HepG2 (cell line): ENCODE data around the gene MTHFD1L. TPM values are rescaled to one million over a fixed set of nuclear protein-coding genes. Genes with fewer than 3 reads are reported as not detected.
A peak's percentile ranks its signal among the peaks of the same experiment; 100 is the strongest.

Source experiments
- CERS6 ChIP-seq: sonication (generic); formaldehyde crosslinking; IDR thresholded peaks from 2 replicates; pipeline ENCODE4 v1.5.0; 2020; ENCODE audit warnings: missing genetic modification reagents
- FOXC1 ChIP-seq: sonication (generic); formaldehyde crosslinking; IDR thresholded peaks from 2 replicates; pipeline ENCODE4 v1.8.0; 2022; ENCODE audit warnings: mild to moderate bottlenecking, missing genetic modification reagents, borderline replicate concordance
- FOXJ3 ChIP-seq: sonication (generic); formaldehyde crosslinking; IDR thresholded peaks from 2 replicates; pipeline ENCODE4 v1.4.0; 2020; ENCODE audit warnings: missing genetic modification reagents, mild to moderate bottlenecking, borderline replicate concordance
- FOXP4 ChIP-seq: sonication (generic); formaldehyde crosslinking; IDR thresholded peaks from 2 replicates; pipeline ENCODE4 v1.4.0; 2020; ENCODE audit warnings: missing genetic modification reagents
- HNF4A ChIP-seq: sonication (generic); formaldehyde crosslinking; IDR thresholded peaks from 2 replicates; pipeline ENCODE4 v1.4.0; 2020; ENCODE audit warnings: missing genetic modification reagents
- HNRNPH1 ChIP-seq: fragments of 200-400 bp; formaldehyde crosslinking; optimal IDR thresholded peaks from 2 replicates; pipeline ENCODE3; 2017; ENCODE audit warnings: mild to moderate bottlenecking, low read depth, low read length
- NCOA2 ChIP-seq: sonication (generic); formaldehyde crosslinking; IDR thresholded peaks from 2 replicates; pipeline ENCODE4 v1.8.0; 2022; ENCODE audit warnings: inconsistent platforms
- RFX3 ChIP-seq: IDR thresholded peaks from 2 replicates; pipeline ENCODE4 v1.6.1; 2016; ENCODE audit warnings: missing biosample characterization, missing genetic modification reagents
- SALL1 ChIP-seq: sonication (generic); formaldehyde crosslinking; IDR thresholded peaks from 2 replicates; pipeline ENCODE4 v1.8.0; 2022; ENCODE audit warnings: mild to moderate bottlenecking, missing genetic modification reagents
- ZFP37 ChIP-seq: sonication (generic); formaldehyde crosslinking; IDR thresholded peaks from 2 replicates; pipeline ENCODE4 v1.4.0; 2020; ENCODE audit warnings: missing genetic modification reagents, borderline replicate concordance
- ZGPAT ChIP-seq: IDR thresholded peaks from 2 replicates; pipeline ENCODE4 v1.6.1; 2016; ENCODE audit warnings: mild to moderate bottlenecking
- ZNF605 ChIP-seq: sonication (generic); formaldehyde crosslinking; IDR thresholded peaks from 2 replicates; pipeline ENCODE4 v1.8.0; 2022; ENCODE audit warnings: mild to moderate bottlenecking, missing genetic modification reagents
- ZNF607 ChIP-seq: sonication (generic); formaldehyde crosslinking; IDR thresholded peaks from 2 replicates; pipeline ENCODE4 v1.5.1; 2020; ENCODE audit warnings: missing genetic modification reagents, mild to moderate bottlenecking, borderline replicate concordance
- ZNF724P ChIP-seq: sonication (generic); formaldehyde crosslinking; IDR thresholded peaks from 2 replicates; pipeline ENCODE4 v1.8.0; 2022; ENCODE audit warnings: missing genetic modification reagents, borderline replicate concordance
- ZNF766 ChIP-seq: sonication (generic); formaldehyde crosslinking; IDR thresholded peaks from 2 replicates; pipeline ENCODE4 v1.5.0; 2020; ENCODE audit warnings: missing genetic modification reagents, borderline replicate concordance
- polyA plus RNA-seq, 8 experiments: library from polyadenylated mRNA; depleted of rRNA in 3 of 8; stranded (reverse) in 7 of 8; unstranded in 1 of 8; fragments of >200 nt; fragmentation: Illumina TruSeq in 4 of 8; extraction: Trizol in 4 of 8; gene quantifications; 2 replicates each; pipeline versions ENCODE4 v1.2.1 to v1.2.3, GENCODE V29; 2011 to 2016; ENCODE audit warnings: low read depth in 4 of 8, missing spikeins in 1 of 8, mixed read lengths in 1 of 8; ENCODE audit not compliant: insufficient read depth in 1 of 8
- total RNA-seq, 5 experiments: library from RNA; depleted of rRNA; stranded (reverse); fragments of >200 nt; fragmentation: Illumina TruSeq; extraction: Trizol; gene quantifications; 2 replicates each; pipeline ENCODE4 v1.2.3, GENCODE V29; 2016; ENCODE audit warnings: low read depth in 1 of 5
- TF ChIP-seq, protein P1 (sequence below): IDR thresholded peaks from 2 replicates; pipeline ENCODE4 v1.6.1; 2012; ENCODE audit warnings: low read depth, low read length, improper control_type of control experiment
- TF ChIP-seq, protein P2 (sequence below): sonication (generic); formaldehyde crosslinking; conservative IDR thresholded peaks from 2 replicates; pipeline ENCODE4 v1.4.0; 2020; ENCODE audit warnings: mild to moderate bottlenecking, missing genetic modification reagents, moderate library complexity
- TF ChIP-seq, protein P3 (sequence below): sonication (generic); formaldehyde crosslinking; IDR thresholded peaks from 2 replicates; pipeline ENCODE4 v1.4.0; 2020; ENCODE audit warnings: missing genetic modification reagents, mild to moderate bottlenecking, borderline replicate concordance

The MTHFD1L gene
- total and polyA plus RNA-seq, 2 of the 13 experiments (the other 11 are each of a cell fraction or from before 2014, with no cell fraction given) = 24.0 to 39.6 TPM

- peak; percentile 25; the same call in 1 of the 2 replicates for TF ChIP-seq NCOA2 (CRISPR knock-in tag)
- TF ChIP-seq ZNF724P (CRISPR knock-in tag) = no peak
- 0 out of 2 replicates have a peak, but pooled peaks have one; percentile 38 for TF ChIP-seq ZNF605
- TF ChIP-seq CERS6 = no peak
- TF ChIP-seq, protein P1, sequence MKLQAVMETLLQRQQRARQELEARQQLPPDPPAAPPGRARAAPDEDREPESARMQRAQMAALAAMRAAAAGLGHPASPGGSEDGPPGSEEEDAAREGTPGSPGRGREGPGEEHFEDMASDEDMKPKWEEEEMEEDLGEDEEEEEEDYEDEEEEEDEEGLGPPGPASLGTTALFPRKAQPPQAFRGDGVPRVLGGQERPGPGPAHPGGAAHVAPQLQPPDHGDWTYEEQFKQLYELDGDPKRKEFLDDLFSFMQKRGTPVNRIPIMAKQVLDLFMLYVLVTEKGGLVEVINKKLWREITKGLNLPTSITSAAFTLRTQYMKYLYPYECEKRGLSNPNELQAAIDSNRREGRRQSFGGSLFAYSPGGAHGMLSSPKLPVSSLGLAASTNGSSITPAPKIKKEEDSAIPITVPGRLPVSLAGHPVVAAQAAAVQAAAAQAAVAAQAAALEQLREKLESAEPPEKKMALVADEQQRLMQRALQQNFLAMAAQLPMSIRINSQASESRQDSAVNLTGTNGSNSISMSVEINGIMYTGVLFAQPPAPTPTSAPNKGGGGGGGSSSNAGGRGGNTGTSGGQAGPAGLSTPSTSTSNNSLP = peak; percentile 43; the same call in 1 of the 2 replicates
- TF ChIP-seq HNRNPH1 = no peak
- TF ChIP-seq, protein P2, sequence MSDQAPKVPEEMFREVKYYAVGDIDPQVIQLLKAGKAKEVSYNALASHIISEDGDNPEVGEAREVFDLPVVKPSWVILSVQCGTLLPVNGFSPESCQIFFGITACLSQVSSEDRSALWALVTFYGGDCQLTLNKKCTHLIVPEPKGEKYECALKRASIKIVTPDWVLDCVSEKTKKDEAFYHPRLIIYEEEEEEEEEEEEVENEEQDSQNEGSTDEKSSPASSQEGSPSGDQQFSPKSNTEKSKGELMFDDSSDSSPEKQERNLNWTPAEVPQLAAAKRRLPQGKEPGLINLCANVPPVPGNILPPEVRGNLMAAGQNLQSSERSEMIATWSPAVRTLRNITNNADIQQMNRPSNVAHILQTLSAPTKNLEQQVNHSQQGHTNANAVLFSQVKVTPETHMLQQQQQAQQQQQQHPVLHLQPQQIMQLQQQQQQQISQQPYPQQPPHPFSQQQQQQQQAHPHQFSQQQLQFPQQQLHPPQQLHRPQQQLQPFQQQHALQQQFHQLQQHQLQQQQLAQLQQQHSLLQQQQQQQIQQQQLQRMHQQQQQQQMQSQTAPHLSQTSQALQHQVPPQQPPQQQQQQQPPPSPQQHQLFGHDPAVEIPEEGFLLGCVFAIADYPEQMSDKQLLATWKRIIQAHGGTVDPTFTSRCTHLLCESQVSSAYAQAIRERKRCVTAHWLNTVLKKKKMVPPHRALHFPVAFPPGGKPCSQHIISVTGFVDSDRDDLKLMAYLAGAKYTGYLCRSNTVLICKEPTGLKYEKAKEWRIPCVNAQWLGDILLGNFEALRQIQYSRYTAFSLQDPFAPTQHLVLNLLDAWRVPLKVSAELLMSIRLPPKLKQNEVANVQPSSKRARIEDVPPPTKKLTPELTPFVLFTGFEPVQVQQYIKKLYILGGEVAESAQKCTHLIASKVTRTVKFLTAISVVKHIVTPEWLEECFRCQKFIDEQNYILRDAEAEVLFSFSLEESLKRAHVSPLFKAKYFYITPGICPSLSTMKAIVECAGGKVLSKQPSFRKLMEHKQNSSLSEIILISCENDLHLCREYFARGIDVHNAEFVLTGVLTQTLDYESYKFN = 0 out of 2 replicates have a peak, but pooled peaks have one; percentile 30
- no peak for TF ChIP-seq FOXC1
- TF ChIP-seq ZFP37 (CRISPR knock-in tag) = no peak
- peak; percentile 44 for TF ChIP-seq HNF4A
- TF ChIP-seq, protein P3, sequence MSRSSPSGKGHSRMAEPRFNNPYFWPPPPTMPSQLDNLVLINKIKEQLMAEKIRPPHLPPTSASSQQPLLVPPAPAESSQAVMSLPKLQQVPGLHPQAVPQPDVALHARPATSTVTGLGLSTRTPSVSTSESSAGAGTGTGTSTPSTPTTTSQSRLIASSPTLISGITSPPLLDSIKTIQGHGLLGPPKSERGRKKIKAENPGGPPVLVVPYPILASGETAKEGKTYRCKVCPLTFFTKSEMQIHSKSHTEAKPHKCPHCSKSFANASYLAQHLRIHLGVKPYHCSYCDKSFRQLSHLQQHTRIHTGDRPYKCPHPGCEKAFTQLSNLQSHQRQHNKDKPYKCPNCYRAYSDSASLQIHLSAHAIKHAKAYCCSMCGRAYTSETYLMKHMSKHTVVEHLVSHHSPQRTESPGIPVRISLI (CRISPR knock-in tag) = peak; percentile 56; the same call in 1 of the 2 replicates
- no peak for TF ChIP-seq ZGPAT (CRISPR knock-in tag)
- no peak for TF ChIP-seq FOXJ3
- TF ChIP-seq RFX3 = no peak
- no peak for TF ChIP-seq ZNF607 (CRISPR knock-in tag)
- TF ChIP-seq ZNF766 (CRISPR knock-in tag) = 0 out of 2 replicates have a peak, but pooled peaks have one; percentile 34
- TF ChIP-seq FOXP4 (CRISPR knock-in tag) = peak; percentile 75; the same call in 1 of the 2 replicates
- TF ChIP-seq SALL1 (CRISPR knock-in tag) = no peak
These were observed 242.5 kb downstream of the MTHFD1L start (continued) for GRCh38 chr6:151107897-151108427.
